Embryonic facial prominence (tissue), 1 donor: ENCODE measurements around the gene KCNB1.

Experiments used
- DNase-seq: peaks from one replicate; pipeline ENCODE4 v3.0.0-alpha.2; 2016; ENCODE audit errors: extremely low spot score

The KCNB1 gene

DNA sequence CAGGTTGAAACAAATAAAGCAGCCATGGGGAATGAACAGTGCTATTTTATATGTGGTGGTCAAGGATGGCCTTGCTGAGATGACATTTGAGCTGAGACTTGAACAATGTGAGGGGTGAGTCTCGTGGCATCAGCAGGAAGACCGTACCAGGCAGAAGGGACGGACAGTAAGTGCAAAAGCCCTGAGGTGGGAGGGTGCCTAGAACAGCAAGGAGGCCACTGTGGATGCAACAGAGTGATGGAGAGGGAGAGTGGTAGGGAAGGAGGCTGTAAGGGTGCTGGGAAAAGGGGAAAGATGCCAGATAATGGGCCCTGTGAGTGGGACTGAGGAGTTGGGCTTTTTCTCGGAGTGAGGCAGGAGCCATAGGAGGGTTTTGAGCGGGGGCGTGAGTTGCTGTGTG, 11.5 kb downstream of the KCNB1 start:
- no peak for DNase-seq

DNA sequence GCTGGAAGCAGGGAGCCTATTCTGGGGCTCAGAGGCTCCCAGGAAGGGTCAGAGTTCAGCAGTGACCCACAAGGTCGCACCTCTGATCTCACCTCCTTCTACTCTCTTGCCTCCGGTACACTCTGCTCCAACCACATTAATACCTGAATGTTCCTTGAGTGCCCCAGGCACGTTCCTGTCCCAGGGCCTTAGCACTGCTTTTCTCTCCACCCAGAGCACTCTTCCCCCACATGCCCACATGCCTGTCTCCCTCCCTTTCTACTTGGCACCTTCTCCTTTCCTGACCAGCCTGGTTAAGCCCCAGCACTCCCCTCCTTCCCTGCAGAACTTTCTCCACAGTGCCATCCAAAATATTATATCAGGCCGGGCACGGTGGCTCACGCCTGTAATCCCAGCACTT, 13.4 kb downstream of the KCNB1 start:
- DNase-seq = no peak

GRCh38 chr20:49468412-49468811, 14.1 kb downstream of the KCNB1 start:
- DNase-seq = no peak

DNA sequence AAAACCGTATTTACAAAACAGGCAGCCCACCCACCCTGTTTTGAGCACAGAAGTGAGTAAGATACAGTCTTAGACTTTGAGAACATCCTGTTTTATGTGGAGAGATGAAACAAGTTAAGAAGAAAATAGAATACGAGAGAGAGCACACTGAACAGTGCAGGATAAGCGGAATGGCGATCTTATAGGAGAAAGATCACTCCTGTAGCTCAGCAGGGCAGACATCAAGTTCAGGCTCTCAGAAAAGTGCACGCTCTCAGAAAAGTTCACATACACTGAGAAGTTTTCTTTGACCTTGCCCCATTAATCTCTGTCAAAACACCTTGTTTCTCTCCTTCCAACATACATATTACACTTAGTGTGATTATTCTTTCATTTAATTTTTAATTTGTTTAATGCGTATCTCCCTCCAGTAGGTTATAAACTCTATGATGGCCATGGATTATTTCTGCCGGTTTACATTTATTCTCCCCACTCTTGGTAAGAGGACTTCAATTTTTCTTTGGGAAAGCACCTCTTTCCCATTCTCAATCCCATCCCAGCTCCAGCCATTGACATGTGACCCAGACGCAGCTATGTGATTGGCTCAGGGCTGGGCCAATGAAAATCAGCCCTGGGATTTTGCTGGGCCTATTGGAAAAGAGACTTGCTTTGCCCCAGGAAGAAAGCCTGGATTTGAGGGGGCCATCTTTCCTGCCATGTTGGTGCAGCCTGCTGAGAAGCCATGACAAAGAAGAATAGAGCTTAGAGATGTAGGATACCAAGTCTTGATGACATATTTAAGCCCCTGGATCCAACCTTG, 16.2 kb downstream of the KCNB1 start:
- DNase-seq = no peak

GRCh38 chr20:49464556-49464955, 17.9 kb downstream of the KCNB1 start:
- no peak for DNase-seq

DNA sequence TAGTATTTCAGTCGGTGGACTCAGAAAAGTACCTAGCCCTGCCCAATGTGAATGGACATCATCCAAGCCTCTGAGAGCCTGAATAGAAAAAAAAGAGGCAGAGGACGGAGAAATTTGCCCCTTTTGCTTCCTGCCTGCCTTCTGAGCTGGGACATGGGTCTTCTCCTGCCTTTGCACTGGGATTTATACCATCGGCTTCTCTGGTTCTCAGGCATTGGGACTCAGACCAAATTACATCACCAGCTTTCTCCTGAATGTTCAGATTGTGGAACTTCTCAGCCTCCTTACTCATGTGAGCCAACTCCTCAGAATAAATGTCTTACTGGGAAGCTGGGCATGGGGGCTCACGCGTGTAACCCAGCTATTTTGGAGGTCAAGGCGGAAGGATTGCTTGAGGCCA, 19.8 kb downstream of the KCNB1 start:
- no peak for DNase-seq

DNA sequence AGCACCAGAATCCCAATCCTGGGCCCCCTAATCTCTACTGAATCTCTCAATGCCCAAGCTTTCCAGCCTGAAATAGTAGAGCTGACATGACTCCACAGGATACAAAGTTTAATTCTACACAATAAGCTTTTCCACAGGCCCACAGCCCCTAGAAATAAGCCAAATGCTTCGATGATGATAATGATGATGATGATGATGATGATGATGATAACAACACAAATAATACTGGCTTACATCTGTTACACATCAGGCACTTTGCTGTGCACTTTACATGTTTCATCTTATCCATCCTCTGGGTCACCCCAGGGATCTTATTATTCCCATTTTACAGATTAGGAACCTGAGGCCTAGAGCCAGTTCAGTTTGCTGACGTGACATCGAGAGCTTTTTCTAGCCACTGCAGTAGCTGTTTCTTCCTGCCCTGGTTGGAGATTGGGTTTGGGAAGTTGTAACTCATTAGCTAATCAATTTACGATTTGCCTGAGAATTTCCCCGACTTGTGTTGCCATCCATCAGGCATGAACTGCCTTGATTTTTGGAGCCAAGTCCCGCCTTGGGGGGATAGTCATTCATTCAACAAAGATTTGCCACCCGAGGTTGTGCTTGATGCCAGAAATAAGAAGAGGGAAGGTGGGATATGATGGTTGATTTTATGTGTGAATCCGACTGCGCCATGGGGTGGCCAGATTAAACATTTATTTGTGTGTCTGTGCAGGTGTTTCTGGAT, 20.4 kb downstream of the KCNB1 start:
- no peak for DNase-seq

- no peak for DNase-seq
Observed at GRCh38 chr20:49460916-49461315, 21.6 kb downstream of the KCNB1 start.

GRCh38 chr20:49460131-49460530, 22.3 kb downstream of the KCNB1 start:
- DNase-seq = no peak

DNA sequence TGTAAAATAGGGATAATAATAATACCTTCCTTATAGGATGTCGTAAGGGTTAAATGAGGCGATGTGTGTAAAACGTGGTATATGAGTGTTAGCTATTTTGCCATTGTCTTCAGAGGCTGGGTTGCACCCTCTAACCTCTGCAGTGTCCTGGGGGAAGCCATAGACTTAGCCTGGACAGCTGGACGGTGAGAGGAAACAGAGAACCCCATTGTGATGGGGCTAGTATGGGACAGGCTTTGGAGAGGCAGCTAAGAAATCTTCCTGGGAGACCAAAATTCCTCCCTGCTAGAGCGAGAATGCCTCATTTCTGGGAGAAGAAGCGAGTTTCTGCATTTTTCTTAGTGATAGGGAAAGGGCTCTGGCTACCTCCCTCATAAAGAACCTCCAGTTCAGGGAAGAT, 22.8 kb downstream of the KCNB1 start:
- no peak for DNase-seq

- no peak for DNase-seq
Observed at GRCh38 chr20:49457444-49457843, 25.0 kb downstream of the KCNB1 start.

GRCh38 chr20:49456646-49457045, 25.8 kb downstream of the KCNB1 start:
- no peak for DNase-seq

GRCh38 chr20:49455691-49456090, 26.8 kb downstream of the KCNB1 start:
- no peak for DNase-seq

DNA sequence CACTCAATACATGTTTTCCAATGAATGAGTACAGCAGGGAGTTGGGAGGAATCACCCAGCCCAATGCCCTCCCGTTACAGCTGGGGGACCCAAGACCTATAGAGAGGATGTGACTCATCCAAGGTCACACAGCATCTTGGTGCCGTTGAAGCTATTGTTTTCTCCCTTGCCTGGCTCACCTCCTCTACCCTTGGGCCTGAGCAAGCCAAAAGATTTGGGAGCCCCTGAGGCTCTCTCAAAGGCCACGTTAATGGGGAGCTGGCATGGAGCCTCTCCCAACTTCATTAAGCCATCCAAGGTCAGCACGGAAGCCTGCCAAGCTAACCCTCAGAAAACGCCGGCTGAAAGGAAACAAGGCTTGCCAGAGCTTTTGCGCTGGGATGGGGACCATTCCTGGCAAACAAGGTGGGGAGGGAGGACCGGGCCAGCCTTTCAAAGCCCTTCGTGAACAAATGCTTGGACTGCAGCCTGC, 30.4 kb downstream of the KCNB1 start:
- DNase-seq = no peak

DNA sequence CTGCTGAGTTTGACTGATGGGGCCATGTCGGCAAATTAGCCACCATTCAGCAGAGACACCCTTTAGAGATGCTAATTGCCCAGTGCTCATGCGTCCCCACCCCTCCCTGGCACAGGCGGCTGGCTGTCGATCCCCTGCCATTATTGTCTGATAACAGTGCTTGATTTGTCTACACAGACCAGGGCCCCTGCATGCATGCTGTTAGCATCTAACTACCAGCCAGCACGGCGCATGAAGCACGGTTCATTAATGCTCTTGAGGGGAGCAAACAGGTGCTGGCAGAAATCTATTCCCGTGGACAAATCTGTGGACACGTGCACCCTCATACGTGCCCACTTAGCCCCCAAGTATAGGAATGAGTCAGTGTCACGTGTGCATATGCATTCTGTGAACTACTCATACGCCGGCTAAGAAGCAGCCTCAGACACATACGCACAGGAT, 32.2 kb downstream of the KCNB1 start:
- DNase-seq = no peak

GRCh38 chr20:49448917-49449316, 33.6 kb downstream of the KCNB1 start:
- DNase-seq = no peak

GRCh38 chr20:49447946-49448809, 34.3 kb downstream of the KCNB1 start:
- DNase-seq = no peak

- no peak for DNase-seq
Observed at GRCh38 chr20:49447364-49447763, 35.1 kb downstream of the KCNB1 start.

DNA sequence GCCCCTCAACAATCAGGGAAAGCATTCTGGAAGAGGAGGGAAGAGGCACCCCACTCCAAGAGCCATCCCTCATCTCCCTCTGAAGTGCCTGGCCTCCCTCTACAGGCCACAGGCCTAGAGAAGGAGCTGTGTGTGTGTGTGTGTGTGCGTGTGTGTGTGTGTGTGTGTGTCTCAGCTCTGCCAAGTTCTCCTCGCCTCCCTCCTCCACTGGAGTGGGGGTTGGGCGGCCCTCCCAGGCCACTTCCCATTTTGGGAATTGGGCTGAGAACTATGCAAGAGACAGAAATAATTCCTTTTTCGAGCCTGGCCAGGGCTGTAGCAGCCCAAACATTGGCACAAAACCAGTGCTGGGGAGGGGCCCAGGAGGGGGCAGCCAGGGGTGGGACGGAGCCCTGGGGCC, 35.7 kb downstream of the KCNB1 start:
- peak; percentile 53 for DNase-seq

DNA sequence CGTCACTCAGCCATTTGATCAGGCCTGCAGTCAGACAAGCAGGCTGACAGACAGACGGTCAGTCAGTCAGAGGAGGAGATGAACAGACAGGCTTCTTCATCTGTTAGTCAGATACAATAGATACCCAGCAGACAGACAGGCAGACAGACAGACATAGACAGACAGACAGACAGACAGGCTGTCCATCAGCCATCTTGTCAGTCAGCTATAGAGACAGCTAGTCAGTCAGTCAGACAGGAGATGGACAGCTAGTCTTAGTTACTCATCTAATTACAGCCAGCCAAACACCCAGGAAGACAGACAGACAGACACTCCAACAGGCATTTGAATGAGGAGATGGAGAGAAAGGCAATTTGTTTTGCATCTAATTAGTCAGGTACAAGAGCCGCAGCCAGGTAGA, 36.4 kb downstream of the KCNB1 start:
- no peak for DNase-seq

GRCh38 chr20:49445176-49445575, 37.3 kb downstream of the KCNB1 start:
- DNase-seq = no peak

DNA sequence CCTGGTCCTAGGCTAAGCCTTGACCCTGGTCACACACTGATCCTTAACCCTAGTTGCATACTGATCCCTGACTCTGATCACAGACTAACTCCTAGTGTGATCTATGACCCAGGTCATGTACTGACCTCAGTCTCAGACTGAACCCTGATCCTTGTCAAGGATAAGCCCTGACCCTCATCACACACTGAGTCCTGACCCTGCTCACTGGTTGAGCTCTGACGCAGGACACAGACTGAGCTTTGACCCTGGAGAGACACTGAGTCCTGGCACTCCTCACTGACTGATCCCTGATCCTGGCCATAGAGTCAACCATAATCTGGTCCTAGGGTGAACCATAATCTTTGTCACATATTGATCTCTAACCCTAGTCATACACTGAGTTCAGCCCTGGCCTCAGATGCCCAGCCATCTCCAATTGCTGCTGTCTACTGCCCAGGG, 37.9 kb downstream of the KCNB1 start:
- no peak for DNase-seq
